Activated CD4-positive, alpha-beta T cell treated with anti-CD3 and anti-CD28 coated beads for 24 hours (primary cell): ENCODE data around the gene ASB9.
"Not testable (repeated sequence)": the region's sequence is repeated elsewhere in the genome, so short reads cannot be mapped to it uniquely, and the experiment has no call there.

ENCODE experiments used
- DNase-seq, 2 donors: peaks; one replicate each; pipeline ENCODE4 v3.0.0-alpha.2; 2020; ENCODE audit warnings: low read depth in 2 of 2

ASB9 gene, protein sequence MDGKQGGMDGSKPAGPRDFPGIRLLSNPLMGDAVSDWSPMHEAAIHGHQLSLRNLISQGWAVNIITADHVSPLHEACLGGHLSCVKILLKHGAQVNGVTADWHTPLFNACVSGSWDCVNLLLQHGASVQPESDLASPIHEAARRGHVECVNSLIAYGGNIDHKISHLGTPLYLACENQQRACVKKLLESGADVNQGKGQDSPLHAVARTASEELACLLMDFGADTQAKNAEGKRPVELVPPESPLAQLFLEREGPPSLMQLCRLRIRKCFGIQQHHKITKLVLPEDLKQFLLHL

DNA sequence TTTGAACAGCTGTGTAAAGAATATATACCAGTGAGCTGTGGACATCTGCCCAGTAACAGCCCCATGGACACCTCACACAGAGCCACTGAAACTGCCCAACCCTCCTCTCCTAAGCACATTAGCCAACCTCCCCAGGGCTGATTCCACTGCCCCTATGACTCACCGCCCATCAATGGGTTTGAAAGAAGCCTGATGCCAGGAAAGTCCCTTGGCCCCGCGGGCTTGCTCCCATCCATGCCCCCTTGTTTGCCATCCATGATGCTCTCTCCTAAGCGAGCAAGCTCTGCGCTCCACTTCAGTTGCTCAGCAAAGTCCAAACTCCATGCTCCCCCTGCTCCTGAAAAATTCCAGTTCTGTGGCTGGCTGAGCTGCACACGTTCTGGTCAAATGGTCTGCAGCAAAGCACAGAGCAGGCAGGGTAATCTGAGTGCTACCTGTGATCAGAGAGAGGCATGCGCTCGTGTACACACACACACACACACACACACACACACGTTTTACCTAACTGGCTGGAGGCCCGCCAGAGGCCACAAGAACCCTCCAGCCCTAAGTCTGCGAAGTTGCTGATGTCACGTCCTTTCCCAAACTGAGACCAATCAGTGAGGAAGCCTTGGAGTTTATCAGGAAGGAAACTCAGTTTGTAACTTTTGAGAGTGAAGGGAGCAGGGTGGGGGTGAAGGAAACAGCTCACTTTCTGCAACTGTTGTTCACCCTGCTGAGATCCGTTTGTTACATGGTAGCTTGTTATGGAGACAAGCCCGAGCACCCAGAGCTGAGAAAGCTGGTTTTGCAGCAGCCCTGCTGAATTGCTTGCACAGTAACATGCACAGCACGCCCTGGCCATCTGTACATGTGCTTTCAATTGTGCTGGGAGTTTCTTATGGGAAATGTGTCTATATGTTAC is at the start of gene ASB9:
Gene ASB9, minus strand, starts transcription at position 466 of the 904 bp plus-strand sequence. Its CDS starts 209 bp downstream, at position 257.
- no peak for DNase-seq

DNA sequence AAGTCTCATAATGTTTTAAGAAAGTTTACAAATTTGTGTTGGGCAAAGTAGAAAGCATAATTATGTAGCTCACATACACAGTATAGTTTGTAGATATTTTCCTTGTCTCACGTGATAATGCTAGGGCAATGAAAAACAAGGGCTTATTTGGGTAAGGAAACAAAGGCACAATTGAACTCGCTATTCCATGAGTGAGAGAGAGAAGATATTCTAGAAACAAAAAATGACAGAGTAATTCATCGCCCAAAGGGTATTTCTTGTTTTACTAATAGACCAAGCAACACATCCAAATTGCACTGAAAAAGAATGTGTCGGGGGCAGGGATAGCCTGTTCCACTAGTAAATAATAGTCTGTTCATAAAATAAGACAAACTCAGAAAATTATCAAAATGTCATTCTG is 49.2 kb upstream of the ASB9 start:
- DNase-seq, result no peak

DNA sequence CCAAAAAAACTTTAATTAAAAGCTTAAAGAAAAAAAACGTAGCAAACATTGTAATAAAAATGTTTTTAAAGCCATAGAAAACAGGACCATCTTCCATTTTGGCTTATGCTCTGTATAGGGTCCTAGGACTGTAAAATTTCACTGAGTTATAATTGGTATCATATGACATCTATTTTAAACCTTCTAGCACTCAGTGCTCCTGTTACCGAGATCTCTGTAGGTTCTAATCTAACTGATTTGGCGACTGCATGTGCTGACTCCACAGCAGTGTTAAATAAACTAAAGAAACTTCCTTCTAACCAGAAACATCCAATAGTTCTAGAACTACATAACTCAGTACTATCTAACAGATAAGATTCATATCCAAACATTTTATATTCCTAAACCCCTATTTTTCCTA is 45.6 kb upstream of the ASB9 start, which contains the start of gene ASB11:
Gene ASB11, minus strand, starts transcription at position 132 of the 400 bp plus-strand sequence. Its CDS starts 35 bp downstream, at position 97.
- no peak for DNase-seq

DNA sequence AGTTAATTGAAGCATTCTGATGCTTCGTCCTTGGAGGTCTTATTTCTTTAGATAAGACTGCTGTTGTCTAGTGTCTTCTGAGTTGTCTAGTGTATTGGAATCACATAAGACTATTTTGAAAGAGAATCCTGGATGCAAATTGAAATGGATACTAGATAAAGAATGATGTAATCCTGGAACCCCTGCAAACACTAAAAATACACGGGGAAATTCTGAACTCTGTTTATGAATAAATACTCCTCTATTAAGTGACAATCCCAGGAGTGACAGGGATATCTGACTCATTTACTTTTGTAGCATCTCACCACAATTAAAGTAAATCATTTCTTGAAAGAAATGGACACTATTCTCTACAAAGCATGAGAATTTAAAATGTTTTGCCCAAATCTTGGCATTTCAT is 44.6 kb upstream of the ASB9 start:
- DNase-seq, result no peak

DNA sequence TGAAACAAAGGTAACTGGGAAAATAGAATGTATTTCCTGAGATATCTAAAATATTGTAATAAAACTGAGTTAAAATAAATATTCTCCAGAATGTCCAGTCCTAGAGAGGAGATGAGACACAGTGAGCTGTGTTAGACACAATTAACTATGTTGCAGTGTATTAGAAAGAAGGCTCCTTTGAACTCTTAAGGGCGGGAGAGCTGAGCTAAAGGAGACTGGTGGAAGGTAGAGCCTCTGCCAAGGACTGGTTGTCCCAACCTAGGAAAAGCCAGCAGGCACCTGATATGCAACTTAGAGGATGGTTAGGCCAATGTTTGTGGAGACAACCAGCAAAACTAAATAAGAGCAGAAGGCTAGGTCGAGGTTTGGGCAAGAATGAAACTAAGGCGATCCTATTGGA is 41.2 kb upstream of the ASB9 start:
- DNase-seq, result no peak

DNA sequence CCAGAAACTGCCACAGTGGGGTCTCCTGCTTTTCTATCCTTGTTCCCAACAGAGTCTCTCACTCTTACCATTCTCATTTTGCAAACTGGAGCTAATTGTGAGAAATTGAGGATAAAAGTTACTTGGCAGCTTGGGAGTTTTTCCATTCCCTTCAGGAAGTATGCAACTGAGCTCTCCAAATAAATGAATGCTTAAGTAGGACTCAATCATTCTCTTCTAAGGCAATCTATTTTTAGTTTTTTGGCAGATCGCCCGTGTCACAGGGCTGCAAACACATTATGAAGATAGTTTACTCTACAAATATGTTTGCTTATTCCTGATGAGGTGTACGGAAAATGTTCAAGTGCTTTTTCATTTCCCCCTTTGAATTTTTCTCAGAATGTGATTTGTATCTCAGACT is 40.2 kb upstream of the ASB9 start:
- no peak for DNase-seq

DNA sequence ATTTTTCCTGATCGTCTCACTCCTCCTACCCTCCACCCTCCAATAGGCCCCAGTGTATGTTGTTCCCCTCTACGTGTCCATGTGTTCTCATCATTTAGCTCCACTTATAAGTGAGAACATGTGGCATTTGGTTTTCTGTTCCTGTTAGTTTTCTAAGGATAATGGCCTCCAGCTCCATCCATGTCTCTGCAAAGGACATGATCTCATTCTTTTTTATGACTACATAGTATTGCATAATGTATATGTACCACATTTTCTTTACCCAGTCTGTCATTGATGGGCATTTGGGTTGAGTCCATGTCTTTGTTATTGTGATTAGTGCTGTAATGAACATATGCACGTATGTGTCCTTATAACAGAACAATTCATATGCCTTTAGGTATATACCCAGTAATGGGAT is 36.0 kb upstream of the ASB9 start:
- DNase-seq, result not testable (repeated sequence)

DNA sequence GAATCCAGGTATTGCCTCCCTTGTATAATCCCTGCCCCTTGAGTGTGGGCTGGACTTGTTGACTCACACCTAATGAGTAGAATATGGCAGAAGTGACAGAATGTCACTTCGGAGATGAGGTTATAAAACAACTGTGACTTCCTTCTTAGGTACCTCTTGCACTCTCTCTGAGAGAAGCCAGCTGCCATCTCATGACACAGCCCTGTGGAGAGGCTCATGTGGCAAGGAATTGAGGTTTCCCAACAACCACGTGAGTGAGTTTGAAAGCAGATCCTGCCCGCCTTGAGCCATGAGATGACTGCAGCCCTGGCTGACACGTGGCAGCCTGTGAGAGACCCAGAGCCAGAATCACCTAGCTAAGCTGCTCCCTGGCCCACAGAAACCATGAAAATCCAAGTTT is 32.0 kb upstream of the ASB9 start:
- DNase-seq, result no peak

DNA sequence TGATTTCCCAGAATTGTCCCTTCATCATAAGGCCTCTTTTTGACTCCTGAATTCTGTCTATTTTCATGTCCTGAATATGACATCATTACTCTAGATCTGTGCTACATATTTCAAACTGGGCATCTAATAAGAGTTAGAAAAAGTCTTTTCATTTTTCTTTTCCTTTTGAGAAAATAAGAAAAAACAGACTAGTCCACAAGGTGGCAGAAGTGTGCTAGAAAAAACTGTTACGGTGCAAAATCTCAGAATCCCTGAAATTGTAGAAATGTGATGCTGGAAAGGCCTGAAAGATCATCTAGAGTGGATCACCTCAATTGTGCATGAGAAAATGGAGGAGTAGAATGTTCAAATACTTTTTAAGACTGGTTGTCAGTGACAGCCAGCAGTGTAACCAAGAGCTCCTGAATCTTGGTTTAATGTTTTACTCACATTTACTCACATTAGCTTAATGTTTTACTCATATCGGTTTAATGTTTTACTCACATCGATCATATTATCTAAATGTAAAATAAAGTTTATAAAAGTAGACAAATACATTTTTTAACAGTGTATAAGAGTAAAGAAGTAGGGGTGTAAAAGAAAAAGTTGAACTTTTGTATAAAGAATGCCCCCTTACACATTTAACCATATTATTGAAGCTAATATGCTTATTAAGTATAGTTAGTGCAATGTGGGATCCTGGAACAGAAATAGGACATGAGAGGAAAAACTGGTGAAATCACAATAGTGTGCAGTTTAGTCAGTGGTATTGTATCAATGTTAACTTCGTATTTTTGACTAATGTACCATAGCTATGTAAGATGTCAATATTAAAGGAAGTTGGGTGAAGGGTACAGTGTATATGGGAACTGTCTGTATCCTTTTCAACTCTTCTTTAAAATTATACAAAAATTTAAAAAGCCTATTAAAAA is 30.3 kb upstream of the ASB9 start:
- no peak for DNase-seq

DNA sequence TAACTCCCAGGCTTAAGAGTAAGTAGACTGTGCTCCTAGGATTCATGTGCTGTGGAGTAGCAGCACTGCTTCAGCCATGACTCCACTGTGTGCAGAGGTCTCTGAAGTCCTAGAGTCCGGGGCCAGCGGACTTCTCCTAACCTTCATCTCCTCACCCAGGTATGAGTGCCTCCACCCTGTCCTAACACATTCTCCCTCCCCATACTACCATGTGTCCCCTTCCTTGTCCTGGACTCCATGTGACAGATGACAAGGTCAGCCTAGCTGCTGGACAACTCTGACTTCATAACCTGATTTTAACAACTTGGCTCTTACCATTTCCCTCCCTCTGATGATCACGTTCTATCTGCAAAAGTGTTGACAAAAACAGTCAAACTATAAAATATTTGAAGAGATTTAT is 28.9 kb upstream of the ASB9 start:
- no peak for DNase-seq

DNA sequence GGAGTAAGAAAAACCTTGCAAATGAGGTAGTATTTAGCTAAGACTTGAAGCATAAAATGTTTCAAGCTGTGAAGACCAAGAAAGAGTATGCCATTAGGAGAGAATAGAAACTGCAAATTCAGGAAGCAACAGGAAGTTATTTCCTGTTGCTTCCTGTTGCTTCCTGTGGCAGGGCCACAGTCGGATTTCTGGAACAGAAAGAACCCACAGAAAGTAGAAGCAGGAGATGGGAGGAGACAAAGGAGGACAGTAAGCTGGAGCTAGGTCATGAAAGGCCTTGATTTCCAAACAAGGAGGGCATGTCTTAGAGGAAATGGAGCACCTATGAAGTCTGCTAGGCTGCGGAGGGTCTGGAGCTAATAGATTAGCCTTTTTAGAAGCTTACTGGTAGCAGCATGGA is 28.3 kb upstream of the ASB9 start:
- DNase-seq, result no peak

DNA sequence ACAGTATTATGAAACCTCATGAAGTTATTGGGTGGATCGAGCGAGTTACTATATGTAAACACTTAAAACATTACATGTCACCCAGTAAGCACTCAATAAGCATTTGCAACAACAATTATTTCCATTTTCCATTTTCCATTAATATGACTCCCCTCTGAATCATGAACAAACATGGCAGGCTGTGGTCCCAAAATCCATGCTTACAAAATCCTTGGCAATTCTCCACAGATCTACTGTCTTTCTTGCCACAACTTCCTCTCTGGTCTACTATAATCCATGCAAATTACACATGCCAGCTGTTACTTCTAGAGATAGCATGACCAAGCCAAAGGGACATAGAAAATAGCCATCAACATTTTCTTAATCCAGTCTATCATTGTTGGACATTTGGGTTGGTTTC is 23.6 kb upstream of the ASB9 start:
- DNase-seq, result no peak

DNA sequence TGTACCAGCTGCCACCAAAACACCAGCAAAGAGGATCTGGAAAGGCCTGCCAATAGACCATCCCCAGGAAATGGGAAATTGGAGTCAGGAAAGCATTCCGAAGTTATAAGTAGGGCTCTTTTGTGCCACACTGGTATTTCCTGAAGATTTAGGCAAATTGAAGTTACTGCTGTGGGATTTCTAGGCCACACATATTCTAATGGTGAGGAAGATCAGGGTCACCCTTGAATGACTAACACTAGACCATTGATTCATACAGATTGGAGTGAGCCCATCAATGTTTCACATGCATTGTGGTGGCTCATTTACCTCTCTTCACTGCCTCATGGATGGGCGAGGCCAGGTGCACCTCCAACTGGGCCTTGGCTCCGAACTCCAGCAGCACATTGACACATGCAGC is 23.0 kb upstream of the ASB9 start:
- no peak for DNase-seq

DNA sequence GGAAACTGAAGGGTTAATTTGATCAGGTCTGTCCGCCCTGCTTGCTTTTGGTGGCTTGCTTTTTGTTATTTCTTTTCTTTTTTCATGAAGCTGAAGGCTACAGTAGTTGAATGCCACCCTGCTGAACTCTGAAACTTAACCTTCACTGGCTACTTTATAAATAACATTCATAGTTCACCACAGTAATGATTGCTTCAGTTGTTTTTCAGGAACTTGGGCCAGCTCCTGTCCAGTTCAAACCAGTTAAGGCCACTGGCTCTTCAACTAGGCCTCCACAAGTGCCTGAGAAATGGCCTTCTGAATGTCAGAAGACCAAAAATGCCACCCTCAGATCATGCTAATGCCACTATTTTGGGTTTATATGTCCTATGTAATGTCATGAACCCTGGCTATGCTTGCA is 7.7 kb upstream of the ASB9 start:
- no peak for DNase-seq

DNA sequence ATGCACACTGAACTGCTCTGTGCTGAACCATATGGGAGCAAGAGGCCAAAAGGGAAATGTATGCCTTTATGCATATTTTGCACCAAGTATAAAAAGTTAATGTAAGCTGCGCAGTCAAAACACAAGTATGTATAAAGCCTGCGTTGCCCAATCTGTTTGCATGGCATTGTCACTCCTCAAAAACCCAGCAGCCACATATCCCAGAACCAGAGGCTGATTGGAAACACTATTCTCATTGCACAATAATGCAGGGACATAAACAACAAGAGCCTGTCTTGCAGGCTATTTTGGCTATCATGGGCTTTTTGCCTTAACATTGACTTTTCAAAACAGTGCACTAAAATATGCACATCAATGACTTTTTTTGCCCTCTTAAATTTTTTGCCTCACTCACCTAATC is 5.1 kb upstream of the ASB9 start:
- no peak for DNase-seq

DNA sequence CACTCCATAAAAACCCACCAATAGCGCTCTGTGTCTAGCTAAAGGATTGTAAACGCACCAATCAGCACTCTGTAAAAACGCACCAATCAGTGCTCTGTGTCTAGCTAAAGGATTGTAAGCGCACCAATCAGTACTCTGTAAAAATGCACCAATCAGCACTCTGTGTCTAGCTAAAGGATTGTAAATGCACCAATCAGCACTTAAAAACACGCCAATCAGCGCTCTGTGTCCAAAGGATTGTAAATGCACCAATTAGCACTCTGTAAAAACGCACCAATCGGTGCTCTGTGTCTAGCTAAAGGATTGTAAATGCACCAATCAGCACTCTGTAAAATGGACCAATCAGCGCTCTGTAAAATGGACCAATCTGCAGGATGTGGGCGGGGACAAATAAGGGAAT is 3.4 kb upstream of the ASB9 start:
- DNase-seq, result not testable (repeated sequence)

DNA sequence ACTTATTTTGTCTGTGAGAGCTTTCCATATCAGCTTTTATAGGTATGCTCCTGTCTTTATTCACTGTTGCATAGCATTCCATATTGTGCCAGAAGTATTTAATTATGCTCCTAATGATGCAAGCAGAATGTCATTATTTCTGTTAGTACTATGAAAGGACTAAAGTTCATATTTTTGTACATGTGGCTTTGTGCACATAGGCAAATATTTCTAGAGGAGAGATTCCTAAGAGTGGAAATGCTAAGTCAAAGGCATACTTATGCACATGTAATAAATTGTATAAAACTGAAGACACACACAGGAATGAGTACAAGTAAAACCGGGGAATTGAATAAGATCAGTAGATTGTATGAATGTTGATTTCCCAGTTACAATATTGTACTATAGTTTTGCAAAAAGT is 1.9 kb upstream of the ASB9 start:
- no peak for DNase-seq

DNA sequence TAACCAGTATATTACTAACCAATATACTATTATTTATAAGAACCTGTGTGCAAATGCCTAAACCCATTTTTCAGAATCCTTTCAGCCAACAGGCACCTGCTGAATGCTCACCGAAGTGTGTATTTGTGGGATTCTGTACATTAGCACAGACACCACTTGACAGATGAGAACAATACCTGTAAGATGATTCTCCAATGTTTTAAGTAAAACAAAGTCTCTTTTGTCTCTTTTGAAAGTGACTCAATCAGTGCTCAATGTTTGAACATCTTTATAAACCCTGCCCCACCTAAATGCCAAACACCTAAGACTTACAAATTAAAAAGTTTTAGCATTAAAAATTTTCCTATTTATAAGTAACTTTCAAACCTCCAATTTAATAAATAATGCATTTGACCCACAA is 763 bp downstream of the ASB9 start:
- no peak for DNase-seq

DNA sequence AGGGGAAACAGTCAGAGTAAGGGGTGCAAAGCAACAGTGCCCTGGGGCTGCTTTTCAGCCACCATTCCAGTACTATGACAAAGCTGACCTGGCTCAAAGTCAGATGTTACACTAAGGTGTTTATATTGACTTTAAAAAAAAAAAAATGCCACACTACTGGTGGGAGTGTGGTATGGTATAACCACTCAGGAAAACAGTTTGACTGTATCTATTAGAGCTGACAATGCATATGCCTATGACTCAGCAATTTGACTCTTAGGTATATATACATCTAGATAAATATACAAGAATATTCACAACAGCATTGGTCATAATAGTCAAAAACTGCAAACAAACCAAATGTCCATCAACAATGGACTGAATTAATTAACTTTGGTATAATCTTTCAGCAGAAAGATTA is 15.0 kb downstream of the ASB9 start:
- DNase-seq, result no peak

DNA sequence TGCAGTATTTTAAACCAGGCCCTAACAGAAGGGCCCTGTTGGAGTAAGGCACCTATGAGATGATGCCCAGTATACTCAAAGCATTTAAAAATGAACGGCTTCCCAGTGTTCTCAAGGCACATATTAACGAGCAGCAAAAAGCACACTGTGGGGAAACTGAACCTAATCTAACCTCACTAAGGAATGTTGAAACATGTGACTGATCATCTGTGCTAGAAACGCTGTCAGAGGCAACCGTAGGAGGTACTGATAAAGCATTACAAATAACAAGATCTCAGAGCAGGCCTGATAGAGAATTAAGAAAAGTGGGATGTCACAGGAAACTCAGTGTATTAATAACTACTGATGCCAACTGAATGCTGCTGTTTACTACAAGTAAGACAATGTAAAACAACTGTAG is 24.0 kb downstream of the ASB9 start:
- DNase-seq, result no peak

DNA sequence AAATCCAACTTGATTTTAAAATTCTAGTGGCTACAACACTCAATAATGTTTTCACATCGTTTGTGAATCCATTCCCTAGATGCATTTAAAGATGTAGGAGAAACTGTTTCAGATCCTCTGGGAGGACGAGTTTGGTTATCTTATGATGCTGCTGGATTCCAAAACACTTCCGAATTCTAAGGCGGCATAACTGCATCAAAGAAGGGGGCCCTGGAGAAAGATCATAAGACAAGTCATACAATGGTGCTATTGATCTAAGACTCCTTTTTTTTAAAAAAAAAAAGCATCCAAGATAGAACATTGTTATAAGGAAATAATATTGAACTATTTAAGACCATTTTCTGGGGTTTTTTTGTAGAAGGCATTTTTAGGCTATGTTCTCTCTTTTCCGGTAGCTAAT is 25.5 kb downstream of the ASB9 start:
- DNase-seq, result no peak
